Measurements from ENCODE around the gene TDP1. TPM values are rescaled to one million over a fixed set of nuclear protein-coding genes. Genes with fewer than 3 reads are reported as not detected.

TDP1 gene
- total RNA-seq, 2 experiments from 2014 or later: 65.9 to 75.3 TPM

- Histone ChIP-seq H3K4me3 (ENCODE audit: low read depth, low read length, poor library complexity, severe bottlenecking) (no peak overlapping the region), H3K9me2 (ENCODE audit: insufficient read depth, low read length) (no peaks in the 10 kb centered on the region), H3K79me2 (ENCODE audit: insufficient read depth, low read depth, low read length) (no peaks in the 10 kb centered on the region), H3K9me3 (ENCODE audit: low read length) (no peaks in the 10 kb centered on the region), H3K36me3 (ENCODE audit: insufficient read depth, low read length) (peaks cover 97% of the 10 kb centered on the region), H3K4me1 (ENCODE audit: insufficient read depth, low read length, poor library complexity, severe bottlenecking) (no peaks in the 10 kb centered on the region), H4K20me1 (ENCODE audit: insufficient read depth, low read length) (no peaks in the 10 kb centered on the region), H2AFZ (ENCODE audit: low read length) (no peak overlapping the region), H3K27ac (ENCODE audit: low read depth, low read length, poor library complexity, severe bottlenecking) (no peak overlapping the region), H3K4me2 (ENCODE audit: low read length) (no peak overlapping the region)
- ChIA-PET POLR2A (interaction anchor here (0.7 to 1.3 kb wide), 3 partner anchors 10 to 1298 kb away, joined by 3 read pairs; no protein-coding TSS in a partner anchor), CTCF (ENCODE audit: unreplicated experiment) (no interaction called here)
- BruUV-seq (replicated peaks): no TSS peak
- intact Hi-C loops (cut with micrococcal nuclease; ENCODE audit: unreplicated experiment): no loop called here
- TF ChIP-seq CTCF (conservative IDR thresholded peaks at IDR 0.05; ENCODE audit: low read length) (no peak), EZH2phosphoT487 (IDR thresholded peaks at IDR 0.05; ENCODE audit: borderline replicate concordance, low read depth, low read length) (no peak)
- DNase-seq (ENCODE audit: low spot score): no peak
Measured at GRCh38 chr14:89978656-89979055, 22.9 kb downstream of the TDP1 start.

- Histone ChIP-seq H2AFZ (ENCODE audit: low read length) (no peak overlapping the region), H3K27ac (ENCODE audit: low read depth, low read length, poor library complexity, severe bottlenecking) (no peak overlapping the region), H4K20me1 (ENCODE audit: insufficient read depth, low read length) (no peaks in the 10 kb centered on the region), H3K4me3 (ENCODE audit: low read depth, low read length, poor library complexity, severe bottlenecking) (no peak overlapping the region), H3K36me3 (ENCODE audit: insufficient read depth, low read length) (peaks cover 95% of the 10 kb centered on the region), H3K9me3 (ENCODE audit: low read length) (no peaks in the 10 kb centered on the region), H3K9me2 (ENCODE audit: insufficient read depth, low read length) (no peaks in the 10 kb centered on the region), H3K4me1 (ENCODE audit: insufficient read depth, low read length, poor library complexity, severe bottlenecking) (no peaks in the 10 kb centered on the region), H3K4me2 (ENCODE audit: low read length) (no peak overlapping the region), H3K79me2 (ENCODE audit: insufficient read depth, low read depth, low read length) (no peaks in the 10 kb centered on the region)
- DNase-seq (ENCODE audit: low spot score): no peak
- ChIA-PET CTCF (ENCODE audit: unreplicated experiment) (no interaction called here), POLR2A (interaction anchor here (1.2 to 1.6 kb wide), 2 partner anchors 9 to 10 kb away, joined by 4 to 6 read pairs; no protein-coding TSS in a partner anchor)
- intact Hi-C loops (cut with micrococcal nuclease; ENCODE audit: unreplicated experiment): no loop called here
- BruUV-seq (replicated peaks): no TSS peak
- TF ChIP-seq CTCF (conservative IDR thresholded peaks at IDR 0.05; ENCODE audit: low read length) (no peak), EZH2phosphoT487 (IDR thresholded peaks at IDR 0.05; ENCODE audit: borderline replicate concordance, low read depth, low read length) (no peak)
Measured at GRCh38 chr14:89983375-89983774, 27.6 kb downstream of the TDP1 start.

GRCh38 chr14:89986462-89987160 is 30.9 kb downstream of the TDP1 start:
- H3K4me1 ChIP-seq (ENCODE audit: insufficient read depth, low read length, poor library complexity, severe bottlenecking): no peaks in the 10 kb centered on the region
- ChIA-PET CTCF (ENCODE audit: unreplicated experiment) (no interaction called here), POLR2A (interaction anchor here (0.7 to 2.2 kb wide), 2 partner anchors 31 to 614 kb away, joined by 3 to 5 read pairs; partner anchors contain the start of gene TDP1)
- no peak overlapping the region for H3K4me3 ChIP-seq (ENCODE audit: low read depth, low read length, poor library complexity, severe bottlenecking)
- H3K4me2 ChIP-seq (ENCODE audit: low read length): no peak overlapping the region
- no peak overlapping the region for H3K27ac ChIP-seq (ENCODE audit: low read depth, low read length, poor library complexity, severe bottlenecking)
- no TSS peak for BruUV-seq (replicated peaks)
- no peaks in the 10 kb centered on the region for H4K20me1 ChIP-seq (ENCODE audit: insufficient read depth, low read length)
- TF ChIP-seq CTCF (conservative IDR thresholded peaks at IDR 0.05; ENCODE audit: low read length) (no peak), EZH2phosphoT487 (IDR thresholded peaks at IDR 0.05; ENCODE audit: borderline replicate concordance, low read depth, low read length) (no peak)
- H3K36me3 ChIP-seq (ENCODE audit: insufficient read depth, low read length): peaks cover 95% of the 10 kb centered on the region
- no peak for DNase-seq (ENCODE audit: low spot score)
- H2AFZ ChIP-seq (ENCODE audit: low read length): no peak overlapping the region
- no peaks in the 10 kb centered on the region for H3K9me2 ChIP-seq (ENCODE audit: insufficient read depth, low read length)
- H3K9me3 ChIP-seq (ENCODE audit: low read length): no peaks in the 10 kb centered on the region
- no peaks in the 10 kb centered on the region for H3K79me2 ChIP-seq (ENCODE audit: insufficient read depth, low read depth, low read length)
- intact Hi-C loops (cut with micrococcal nuclease; ENCODE audit: unreplicated experiment): no loop called here
